HG03196 (cell line): ENCODE measurements around the gene DLK1.

ENCODE experiments used
- ATAC-seq: cut with Tn5 transposase; IDR thresholded peaks from one replicate; pipeline ENCODE4 v1.9.1; 2021; ENCODE audit not compliant: unreplicated experiment

The DLK1 gene

DNA sequence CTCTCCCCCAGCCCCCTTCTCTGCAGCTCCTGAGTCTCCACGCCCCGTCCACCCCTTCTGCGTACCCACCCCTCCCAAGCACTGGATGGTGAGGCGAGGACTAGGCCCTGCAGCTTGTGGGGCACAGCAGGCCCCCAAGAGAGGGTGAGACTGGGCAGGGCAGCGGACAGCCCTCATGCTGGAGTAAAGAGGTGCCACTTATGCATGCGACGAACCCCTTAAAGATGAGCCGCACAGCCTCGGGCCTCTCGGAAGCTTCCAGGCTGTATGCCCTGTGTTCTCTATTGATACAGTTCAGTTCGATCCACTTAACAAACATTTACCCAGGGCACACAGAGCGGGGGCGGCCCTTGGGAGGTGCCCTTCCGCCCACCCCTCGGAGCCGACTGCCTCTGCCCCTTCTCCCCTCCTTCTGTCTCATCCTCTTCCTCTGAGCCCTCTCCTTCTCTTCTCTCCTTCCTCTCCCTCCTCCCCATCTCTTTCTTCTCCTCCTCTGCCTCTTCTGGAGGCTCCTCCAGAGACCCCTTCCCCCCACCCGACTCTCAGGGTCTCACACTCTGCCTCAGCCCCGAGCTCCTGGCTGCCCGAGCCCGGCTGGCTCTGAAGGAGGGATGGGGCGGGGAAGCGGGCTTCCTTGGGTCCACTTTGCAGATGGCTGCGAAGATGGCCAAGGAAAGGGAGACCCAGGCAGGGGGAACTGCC is 32.7 kb upstream of the DLK1 start:
- no peak for ATAC-seq

DNA sequence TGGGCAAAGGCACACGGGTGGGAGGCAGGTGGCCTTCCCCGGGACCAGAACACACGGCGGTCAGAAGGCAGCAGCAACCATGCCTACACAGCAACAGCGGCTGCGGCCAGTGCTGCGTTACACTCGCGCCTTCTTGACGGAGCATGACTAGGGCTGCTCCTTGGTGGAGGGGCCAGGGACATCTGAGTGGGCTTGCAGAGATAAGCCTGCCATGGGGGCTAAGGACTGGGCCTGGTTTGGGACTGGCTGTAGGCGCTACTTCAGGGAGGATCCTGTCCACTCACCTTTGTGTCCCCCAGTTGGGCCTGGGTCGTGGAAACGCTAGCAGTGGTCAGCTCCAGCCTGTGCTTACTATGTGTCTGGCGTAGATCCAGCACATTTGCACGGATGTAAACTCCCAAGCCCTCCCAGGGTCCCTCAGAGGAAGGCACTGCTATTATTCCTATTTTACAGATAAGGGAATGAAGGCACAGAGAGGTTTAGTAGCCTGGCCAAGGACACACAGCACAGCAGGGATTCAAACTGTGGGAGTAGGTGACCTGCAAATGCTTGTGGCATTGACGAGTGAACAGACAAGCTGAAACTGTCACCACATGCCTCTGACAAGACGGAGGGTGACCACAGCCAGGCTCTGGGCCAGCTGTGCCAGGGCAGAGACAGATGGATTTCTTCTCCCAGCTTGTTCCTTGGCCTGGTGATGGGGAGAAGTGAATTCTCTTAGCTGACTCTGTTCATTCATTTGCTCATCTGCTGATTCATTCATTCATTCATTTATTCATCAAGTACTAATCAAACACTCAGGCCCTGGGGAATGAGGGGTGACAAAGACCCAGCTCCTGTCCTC is 31.9 kb upstream of the DLK1 start:
- no peak for ATAC-seq

DNA sequence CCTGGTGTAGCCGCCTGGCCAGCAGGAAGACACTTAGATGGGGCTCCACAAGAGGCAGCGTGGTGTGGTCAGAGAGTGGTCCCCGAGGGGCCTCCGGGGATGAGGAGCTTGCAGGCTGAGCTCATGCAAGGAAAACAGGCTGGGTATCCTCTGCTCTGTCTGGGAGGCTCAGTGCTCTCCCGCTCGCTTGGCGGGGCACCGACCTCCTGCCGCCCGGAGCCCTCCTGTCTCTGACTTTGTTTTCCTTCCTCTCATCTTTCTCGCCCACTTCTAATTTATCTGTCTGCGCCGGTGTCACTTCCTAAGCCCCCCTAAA is 31.3 kb upstream of the DLK1 start:
- no peak for ATAC-seq

DNA sequence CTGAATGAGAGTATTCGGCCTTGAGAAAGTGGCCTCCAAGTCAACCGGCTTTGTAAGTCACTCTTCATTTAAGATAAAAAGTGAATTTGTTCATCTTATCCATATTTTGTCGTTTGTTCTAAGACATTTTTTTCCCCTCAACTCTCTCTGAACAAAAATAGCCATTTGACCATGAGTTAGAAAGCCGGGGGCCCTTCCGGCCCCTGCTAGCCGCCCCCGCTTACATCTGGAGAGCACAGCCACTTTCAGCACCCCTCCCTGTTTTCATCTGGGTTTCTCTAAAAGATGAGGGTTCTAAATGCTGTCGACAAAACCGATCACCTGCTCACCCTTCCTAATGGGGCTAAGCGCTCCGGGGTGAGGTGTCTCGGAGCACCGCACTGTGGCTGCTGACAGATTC is 30.7 kb upstream of the DLK1 start:
- no peak for ATAC-seq

GRCh38 chr14:100696590-100696989 is 30.1 kb upstream of the DLK1 start:
- no peak for ATAC-seq

GRCh38 chr14:100698066-100698465 is 28.6 kb upstream of the DLK1 start:
- no peak for ATAC-seq

DNA sequence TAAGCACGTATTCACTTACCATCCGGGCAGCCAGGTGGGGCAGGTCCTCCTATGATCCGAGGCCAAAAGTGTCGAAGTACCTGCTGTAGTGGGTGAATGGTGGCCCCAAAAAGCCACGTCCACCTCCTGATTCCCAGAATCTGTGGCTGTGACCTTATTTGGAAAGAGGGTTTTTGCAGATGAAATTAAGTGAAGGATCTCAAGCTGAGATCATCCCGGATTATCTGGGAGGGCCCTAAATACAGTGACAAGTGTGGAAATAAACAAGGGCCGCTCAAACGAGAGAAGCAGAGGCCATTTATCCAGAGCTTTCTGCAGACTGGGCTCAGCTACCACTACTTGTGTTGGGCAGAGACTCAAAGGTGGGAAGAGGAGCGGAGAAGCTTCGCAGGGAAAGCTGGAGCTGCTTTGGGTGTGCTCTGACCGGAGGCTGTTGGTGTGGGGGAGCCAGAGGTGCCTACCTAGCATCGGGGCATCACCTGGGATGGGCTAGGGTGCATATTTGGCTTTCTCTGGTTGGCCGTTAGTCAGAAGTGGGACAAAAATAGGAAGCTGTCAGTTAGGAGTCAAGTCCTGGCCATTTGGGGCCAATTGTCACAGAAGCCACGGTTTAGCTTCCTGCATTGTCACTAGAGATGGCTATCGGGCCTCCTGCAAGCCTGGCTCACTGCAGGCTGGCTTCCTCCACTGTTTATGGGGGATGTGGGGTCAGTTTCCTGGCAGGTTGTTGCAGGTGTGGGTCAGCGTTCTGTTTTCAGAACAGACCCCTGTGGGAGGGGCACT is 27.8 kb upstream of the DLK1 start:
- no peak for ATAC-seq

GRCh38 chr14:100701314-100701713 is 25.4 kb upstream of the DLK1 start:
- ATAC-seq, result no peak

- no peak for ATAC-seq
These were observed 24.1 kb upstream of the DLK1 start for GRCh38 chr14:100702590-100702989.

- ATAC-seq, result no peak
These were observed 23.1 kb upstream of the DLK1 start for GRCh38 chr14:100703386-100704220.

- ATAC-seq, result no peak
These were observed 20.5 kb upstream of the DLK1 start for GRCh38 chr14:100706200-100706599.

DNA sequence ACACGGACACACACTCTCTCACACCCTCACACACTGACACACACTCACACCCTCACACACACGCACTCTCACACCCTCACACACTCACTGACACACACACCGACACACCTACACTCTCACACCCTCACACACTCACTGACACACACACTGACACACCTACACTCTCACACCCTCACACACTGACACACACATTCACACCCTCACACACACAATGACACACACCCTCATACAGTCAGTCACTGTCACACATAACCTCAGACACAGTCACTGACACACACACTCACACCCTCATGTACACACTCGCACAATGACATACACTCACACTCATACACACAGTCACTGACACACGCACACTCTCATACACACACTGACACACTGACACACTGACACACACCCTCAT is 19.8 kb upstream of the DLK1 start:
- ATAC-seq, result no peak

GRCh38 chr14:100708425-100709288 is 18.0 kb upstream of the DLK1 start:
- ATAC-seq, result no peak

GRCh38 chr14:100709289-100710284 is 17.1 kb upstream of the DLK1 start:
- ATAC-seq, result no peak

- ATAC-seq, result no peak
These were observed 16.3 kb upstream of the DLK1 start for GRCh38 chr14:100710391-100710790.

GRCh38 chr14:100710826-100711462 is 15.7 kb upstream of the DLK1 start:
- ATAC-seq, result no peak

- ATAC-seq, result no peak
These were observed 15.2 kb upstream of the DLK1 start for GRCh38 chr14:100711493-100711892.

GRCh38 chr14:100712490-100712889 is 14.2 kb upstream of the DLK1 start:
- ATAC-seq, result no peak
